Loucy (cell line): ENCODE results near the gene PCSK4.

Source experiments
- EZH2phosphoT487 ChIP-seq: fragments of 200-600 bp; IDR thresholded peaks from 2 replicates; pipeline ENCODE4 v1.6.1; 2018; ENCODE audit warnings: antibody characterized with exemption, mild to moderate bottlenecking, moderate library complexity, borderline replicate concordance
- TF ChIP-seq, protein P1 (sequence below): fragments of 200-600 bp; sonication (generic); conservative IDR thresholded peaks from 2 replicates; pipeline ENCODE4 v1.5.1; 2014; ENCODE audit warnings: mild to moderate bottlenecking, antibody characterized with exemption, low read length

DNA sequence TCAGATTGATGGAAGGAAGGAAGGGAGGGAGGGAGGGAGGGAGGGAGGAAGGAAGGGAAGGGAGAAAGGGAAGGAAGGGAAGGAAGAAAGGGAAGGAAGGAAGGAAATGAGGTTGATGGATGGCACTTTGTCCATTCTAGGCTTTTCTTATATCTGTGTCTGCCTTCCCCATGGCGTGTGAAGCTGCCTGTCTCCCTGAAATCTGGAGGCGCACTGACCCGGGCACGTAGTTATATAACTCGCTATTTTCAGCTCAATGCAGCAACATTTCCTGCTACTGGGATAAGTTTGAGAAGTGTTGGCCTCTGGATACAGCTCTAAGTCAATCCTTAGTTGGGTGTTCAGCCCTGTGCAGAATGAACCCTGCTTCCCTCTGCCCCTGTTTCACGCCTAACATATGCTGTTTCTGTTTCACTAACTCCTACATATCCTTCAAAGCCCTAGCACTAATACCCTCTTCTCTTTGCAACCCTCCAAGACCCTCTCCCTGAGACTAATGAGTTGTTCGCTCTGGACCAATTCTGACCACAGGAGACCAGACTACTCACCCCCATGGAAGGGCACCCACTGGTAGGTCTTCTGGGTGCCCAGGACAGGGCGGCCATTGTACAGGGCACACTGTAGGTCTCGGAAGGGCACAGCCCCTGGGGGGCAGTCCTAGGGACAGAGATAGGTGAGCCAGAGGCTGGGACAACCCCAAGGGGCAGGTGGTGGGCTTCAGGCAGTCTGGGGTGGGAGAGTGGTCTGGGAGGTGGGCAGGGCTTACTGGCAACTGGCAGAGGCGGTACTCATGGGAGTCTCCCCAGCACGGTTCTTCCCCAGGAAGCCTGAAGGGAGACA is 19.7 kb upstream of the PCSK4 start:
- TF ChIP-seq, protein P1, sequence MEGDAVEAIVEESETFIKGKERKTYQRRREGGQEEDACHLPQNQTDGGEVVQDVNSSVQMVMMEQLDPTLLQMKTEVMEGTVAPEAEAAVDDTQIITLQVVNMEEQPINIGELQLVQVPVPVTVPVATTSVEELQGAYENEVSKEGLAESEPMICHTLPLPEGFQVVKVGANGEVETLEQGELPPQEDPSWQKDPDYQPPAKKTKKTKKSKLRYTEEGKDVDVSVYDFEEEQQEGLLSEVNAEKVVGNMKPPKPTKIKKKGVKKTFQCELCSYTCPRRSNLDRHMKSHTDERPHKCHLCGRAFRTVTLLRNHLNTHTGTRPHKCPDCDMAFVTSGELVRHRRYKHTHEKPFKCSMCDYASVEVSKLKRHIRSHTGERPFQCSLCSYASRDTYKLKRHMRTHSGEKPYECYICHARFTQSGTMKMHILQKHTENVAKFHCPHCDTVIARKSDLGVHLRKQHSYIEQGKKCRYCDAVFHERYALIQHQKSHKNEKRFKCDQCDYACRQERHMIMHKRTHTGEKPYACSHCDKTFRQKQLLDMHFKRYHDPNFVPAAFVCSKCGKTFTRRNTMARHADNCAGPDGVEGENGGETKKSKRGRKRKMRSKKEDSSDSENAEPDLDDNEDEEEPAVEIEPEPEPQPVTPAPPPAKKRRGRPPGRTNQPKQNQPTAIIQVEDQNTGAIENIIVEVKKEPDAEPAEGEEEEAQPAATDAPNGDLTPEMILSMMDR, result no peak
- TF ChIP-seq EZH2phosphoT487, result no peak
